ENCODE data around the gene TP73. TPM values are rescaled to one million over a fixed set of nuclear protein-coding genes. Genes with fewer than 3 reads are reported as not detected.

TP73 gene
- total RNA-seq = 0.16 and 0.26 TPM in 2 replicates

GRCh38 chr1:3651930-3652547, at the start of gene TP73:
Gene TP73, plus strand, starts transcription at chr1:3652516. Its CDS starts 29,850 bp downstream, at chr1:3682366.

GRCh38 chr1:3611170-3612019, 40.9 kb upstream of the TP73 start, which contains the start of gene MEGF6:
Gene MEGF6, minus strand, starts transcription at chr1:3611508. Its CDS starts 240 bp downstream, at chr1:3611268.

GRCh38 chr1:3624200-3625136, 27.8 kb upstream of the TP73 start, which contains the start of gene TPRG1L:
Gene TPRG1L, plus strand, starts transcription at chr1:3625015. Its CDS starts 58 bp downstream, at chr1:3625073.

GRCh38 chr1:3649342-3650247, 2.7 kb upstream of the TP73 start, which contains the start of gene WRAP73:
Gene WRAP73, minus strand, starts transcription at chr1:3650103. Its CDS starts 104 bp downstream, at chr1:3649999.

GRCh38 chr1:3752400-3752945, 100.2 kb downstream of the TP73 start, which contains the start of gene CCDC27:
Gene CCDC27, plus strand, starts transcription at chr1:3752450. Its CDS starts 32 bp downstream, at chr1:3752482.

GRCh38 chr1:3772715-3773571, 120.6 kb downstream of the TP73 start, which contains the start of gene SMIM1:
Gene SMIM1, plus strand, starts transcription at chr1:3772749. Its CDS starts 2,625 bp downstream, at chr1:3775374.

Other genes starting within 250 kb of the TP73 start
- 0.08 and 1.2 TPM in 2 replicates for gene ARHGEF16, start 197.9 kb upstream of the TP73 start, total RNA-seq
- gene MEGF6, start 41.0 kb upstream of the TP73 start, total RNA-seq = 2.8 and 3.8 TPM in 2 replicates
- gene TPRG1L, start 27.5 kb upstream of the TP73 start, total RNA-seq = 14.4 and 22.6 TPM in 2 replicates
- gene WRAP73, start 2.4 kb upstream of the TP73 start, total RNA-seq = 13.3 and 25.2 TPM in 2 replicates
- not detected in 2 replicates for gene CCDC27, start 99.9 kb downstream of the TP73 start, total RNA-seq
- gene SMIM1, start 120.2 kb downstream of the TP73 start, total RNA-seq = 0.39 and 19.9 TPM in 2 replicates
- gene LRRC47, start 144.0 kb downstream of the TP73 start, total RNA-seq = 29.4 and 30.9 TPM in 2 replicates
- 11.1 and 16.4 TPM in 2 replicates for gene CEP104, start 204.7 kb downstream of the TP73 start, total RNA-seq
- gene DFFB, start 205.0 kb downstream of the TP73 start, total RNA-seq = 9.8 and 13.2 TPM in 2 replicates
- 22.0 and 24.6 TPM in 2 replicates for gene C1orf174, start 247.8 kb downstream of the TP73 start, total RNA-seq